GM18505 (cell line): ENCODE measurements around the gene SVIL.
"Not testable (repeated sequence)": the region's sequence is repeated elsewhere in the genome, so short reads cannot be mapped to it uniquely, and the experiment has no call there.

ENCODE experiments used
- ATAC-seq: cut with Tn5 transposase; IDR thresholded peaks from one replicate; pipeline ENCODE4 v1.9.1; 2021; ENCODE audit not compliant: unreplicated experiment
- POLR2A ChIP-seq: IDR thresholded peaks from 4 replicates; pipeline ENCODE4 v1.6.1; 2011; ENCODE audit warnings: borderline replicate concordance; ENCODE audit not compliant: insufficient read depth, insufficient read length; ENCODE audit errors: extremely low read depth

The SVIL gene

GRCh38 chr10:29623797-29624196, 11.0 kb downstream of the SVIL start:
- ATAC-seq: no peak
- TF ChIP-seq POLR2A: no peak

- TF ChIP-seq POLR2A: no peak
- no peak for ATAC-seq
Measured at GRCh38 chr10:29622382-29622922, 12.3 kb downstream of the SVIL start.

- no peak for ATAC-seq
- TF ChIP-seq POLR2A: no peak
Measured at GRCh38 chr10:29621161-29621560, 13.6 kb downstream of the SVIL start.

GRCh38 chr10:29620112-29620690, 14.6 kb downstream of the SVIL start:
- no peak for TF ChIP-seq POLR2A
- ATAC-seq: no peak

- TF ChIP-seq POLR2A: no peak
- no peak for ATAC-seq
Measured at GRCh38 chr10:29619241-29619669, 15.5 kb downstream of the SVIL start.

GRCh38 chr10:29618341-29619171, 16.2 kb downstream of the SVIL start:
- ATAC-seq: no peak
- no peak for TF ChIP-seq POLR2A

- no peak for ATAC-seq
- TF ChIP-seq POLR2A: no peak
Measured at GRCh38 chr10:29617880-29618340, 16.9 kb downstream of the SVIL start.

- TF ChIP-seq POLR2A: no peak
- ATAC-seq: no peak
Measured at GRCh38 chr10:29616542-29616941, 18.2 kb downstream of the SVIL start.

- no peak for TF ChIP-seq POLR2A
- ATAC-seq: no peak
Measured at GRCh38 chr10:29615195-29615594, 19.6 kb downstream of the SVIL start.

GRCh38 chr10:29614289-29614688, 20.5 kb downstream of the SVIL start:
- ATAC-seq: not testable (repeated sequence)

- TF ChIP-seq POLR2A: no peak
- no peak for ATAC-seq
Measured at GRCh38 chr10:29613791-29614190, 21.0 kb downstream of the SVIL start.

- ATAC-seq: no peak
- no peak for TF ChIP-seq POLR2A
Measured at GRCh38 chr10:29613196-29613595, 21.6 kb downstream of the SVIL start.

GRCh38 chr10:29612657-29613056, 22.1 kb downstream of the SVIL start:
- no peak for TF ChIP-seq POLR2A
- ATAC-seq: no peak
